Dedifferentiated amniotic fluid mesenchymal stem cell (primary cell): ENCODE results near the gene ZSWIM6.

ENCODE experiments used
- DNase-seq: peaks from one replicate; pipeline ENCODE4 v3.0.0-alpha.2; 2016; ENCODE audit errors: extremely low spot score

The ZSWIM6 gene

GRCh38 chr5:61332851-61333320, 828 bp downstream of the ZSWIM6 start:
- DNase-seq: no peak

DNA sequence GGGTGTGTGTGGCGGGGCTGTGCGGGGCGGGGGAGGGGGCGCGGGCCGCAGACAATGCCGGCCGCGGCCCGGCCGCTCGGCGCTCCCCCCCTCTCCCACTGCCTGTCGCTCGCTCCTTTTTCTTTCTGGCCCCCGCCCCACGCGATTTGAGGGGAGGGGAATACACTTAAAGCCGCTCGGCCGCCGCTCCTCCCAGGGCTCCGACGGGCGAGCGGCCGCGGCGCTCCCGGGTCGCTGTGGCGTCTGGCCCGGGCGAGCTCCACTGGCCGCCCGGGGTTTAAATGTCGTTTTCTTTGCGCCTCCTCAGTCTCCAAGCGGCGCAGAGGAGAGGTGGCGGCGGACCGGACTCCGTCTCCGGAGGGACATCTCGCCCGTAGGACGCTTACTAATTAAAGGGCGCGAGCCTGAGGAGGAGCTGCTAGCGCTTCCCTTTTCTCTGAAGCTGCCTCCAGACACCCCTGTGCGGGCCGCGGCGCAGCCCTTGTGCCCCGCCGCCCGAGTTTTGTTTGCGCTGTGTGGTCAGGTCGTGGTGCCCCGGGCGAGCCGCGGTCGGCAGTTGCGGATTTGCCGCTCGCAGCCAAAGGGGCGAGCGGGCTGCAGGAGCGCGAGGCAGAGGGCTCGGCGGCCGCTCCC, 1.4 kb downstream of the ZSWIM6 start:
- DNase-seq: no peak

DNA sequence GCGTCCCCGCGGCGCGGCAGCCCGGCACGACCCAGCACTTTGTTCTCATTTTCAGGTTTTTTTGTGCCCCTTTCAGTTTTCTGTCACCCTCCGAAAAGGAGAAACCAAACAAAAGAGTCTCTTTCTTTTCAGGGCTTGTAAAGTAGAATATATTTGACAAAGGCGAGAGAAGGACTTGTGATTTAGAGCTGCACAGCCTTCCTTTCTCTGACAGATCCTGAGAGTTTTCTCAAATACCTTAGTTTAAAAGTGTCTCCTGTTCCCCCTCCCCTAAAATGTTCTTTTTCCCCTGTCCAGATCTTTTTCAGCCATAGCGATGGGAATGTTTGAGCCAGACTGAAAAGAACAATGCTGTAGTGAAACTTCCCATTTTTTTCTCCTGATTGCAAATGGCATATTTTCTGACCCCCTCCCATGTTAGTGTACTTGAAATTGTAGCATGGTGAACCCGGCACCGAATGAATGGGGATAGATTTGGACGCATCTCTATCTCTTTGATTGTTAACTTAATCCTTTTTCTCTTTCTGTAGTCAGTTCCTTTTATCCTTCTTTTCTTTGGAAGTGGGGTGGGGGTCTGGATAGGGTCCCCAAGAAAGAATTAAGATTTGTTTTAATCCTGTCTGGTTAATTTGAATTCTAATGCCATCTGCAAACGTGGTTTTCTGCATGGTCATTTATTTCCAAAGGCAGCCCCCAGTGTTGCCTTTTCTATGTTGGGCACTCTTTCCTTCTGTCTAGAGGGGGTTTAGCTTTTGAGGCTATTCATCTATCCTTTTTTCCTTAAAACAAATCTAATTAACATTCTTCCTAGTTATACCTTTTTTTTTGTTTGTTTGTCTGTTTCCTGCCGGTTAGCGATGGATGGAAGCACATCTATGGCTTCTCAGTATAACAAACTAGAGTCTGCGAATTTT, 2.2 kb downstream of the ZSWIM6 start:
- DNase-seq: no peak

- DNase-seq: no peak
Measured at GRCh38 chr5:61334868-61335615, 3.0 kb downstream of the ZSWIM6 start.

DNA sequence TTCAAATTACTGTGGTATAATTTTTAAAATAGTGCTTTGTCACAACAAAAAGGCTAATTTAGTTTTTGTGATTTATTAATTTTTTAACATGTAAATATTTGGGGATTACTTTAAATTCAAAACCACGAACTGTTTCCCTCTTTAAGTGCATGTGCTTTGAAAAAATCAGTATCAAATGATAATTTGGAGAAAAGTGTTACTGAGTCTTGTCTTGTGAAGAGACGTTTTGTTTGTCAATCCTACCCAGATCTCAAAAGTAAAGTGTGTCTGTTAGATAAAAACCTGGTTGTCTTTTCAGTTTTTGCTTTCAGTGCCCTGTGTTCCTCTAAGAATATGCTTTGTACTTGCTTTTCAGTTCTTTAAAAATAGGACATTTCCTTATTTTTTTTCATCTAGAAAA, 7.7 kb downstream of the ZSWIM6 start:
- no peak for DNase-seq

DNA sequence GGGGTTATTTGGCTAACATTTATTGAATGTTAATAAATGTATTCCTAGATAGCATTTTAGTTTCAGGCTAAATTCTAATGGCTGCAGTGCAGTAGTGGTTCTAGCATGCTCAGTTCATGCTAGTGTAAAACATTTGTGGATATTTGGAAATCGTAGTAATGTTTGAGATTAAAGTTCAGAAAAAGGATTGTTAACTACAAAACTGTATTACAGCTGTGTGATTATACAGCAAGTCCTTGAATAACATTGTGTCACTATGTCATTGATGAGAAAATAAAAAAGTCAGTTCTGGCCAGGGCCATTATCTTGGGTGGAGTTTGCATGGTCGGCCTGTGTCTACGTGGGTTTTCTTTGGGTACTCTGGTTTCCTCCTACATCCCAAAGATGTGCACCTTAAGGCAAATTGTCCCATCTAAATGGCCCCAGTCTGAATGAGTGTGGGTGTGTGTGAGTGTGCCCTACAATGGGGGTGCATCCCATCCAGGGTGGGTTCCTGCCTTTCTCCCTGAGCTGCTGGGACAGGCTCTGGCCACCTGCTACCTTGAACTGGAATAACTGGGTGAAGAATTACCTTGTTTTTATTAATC, 8.8 kb downstream of the ZSWIM6 start:
- no peak for DNase-seq

DNA sequence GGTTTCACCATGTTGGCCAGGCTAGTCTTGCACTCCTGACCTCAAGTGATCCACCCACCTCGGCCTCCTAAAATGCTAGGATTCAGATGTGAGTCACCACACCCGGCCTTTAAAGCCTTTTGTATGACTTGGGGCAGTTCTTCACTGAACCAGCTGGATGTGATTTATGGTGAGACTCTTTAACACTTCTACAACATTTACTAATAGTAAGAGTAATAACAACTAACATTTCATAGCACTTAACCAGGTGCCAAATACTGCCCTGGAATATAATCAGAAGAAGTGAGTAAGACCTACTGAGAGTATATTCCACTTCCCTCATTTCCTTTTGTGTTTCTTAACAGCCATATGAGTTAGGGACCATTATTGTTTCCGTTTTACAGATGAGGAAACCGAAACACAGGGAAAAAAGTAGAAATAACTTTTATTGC, 10.0 kb downstream of the ZSWIM6 start:
- no peak for DNase-seq

DNA sequence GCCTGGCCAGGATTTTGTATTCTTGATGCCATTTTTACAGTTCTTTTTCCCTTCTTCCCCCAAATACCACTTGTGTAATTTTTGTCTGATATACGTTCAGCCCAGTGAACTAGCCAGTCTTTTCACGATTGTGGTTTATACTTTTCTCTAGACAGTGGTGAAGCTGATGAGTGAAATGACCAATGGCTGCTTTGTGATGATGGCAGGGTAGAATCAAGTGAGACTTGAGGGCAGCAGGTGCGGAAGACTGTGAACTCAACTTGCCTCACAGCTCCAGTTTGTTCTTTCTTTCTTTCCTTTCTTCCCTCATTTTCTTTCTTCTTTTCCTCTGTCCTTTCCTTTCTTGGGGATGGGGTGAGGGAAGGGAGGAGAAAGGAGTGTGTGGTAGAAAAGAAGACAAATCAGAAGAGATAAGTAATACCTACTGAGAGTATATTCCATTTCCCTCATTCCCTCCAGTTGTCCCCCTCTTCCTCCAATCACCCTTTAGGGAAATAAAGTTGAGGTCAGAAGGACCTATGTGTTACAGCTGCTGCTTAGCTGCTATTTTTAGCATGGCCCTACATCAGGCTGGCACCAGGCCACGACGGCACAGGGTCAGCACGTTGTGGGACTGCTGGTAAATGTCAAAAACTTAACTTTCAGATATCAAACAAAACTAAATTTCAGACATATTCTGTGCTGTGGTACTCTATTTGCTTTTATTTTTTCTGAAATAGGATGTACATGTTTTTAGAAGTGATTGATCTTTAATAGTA, 12.3 kb downstream of the ZSWIM6 start:
- no peak for DNase-seq

DNA sequence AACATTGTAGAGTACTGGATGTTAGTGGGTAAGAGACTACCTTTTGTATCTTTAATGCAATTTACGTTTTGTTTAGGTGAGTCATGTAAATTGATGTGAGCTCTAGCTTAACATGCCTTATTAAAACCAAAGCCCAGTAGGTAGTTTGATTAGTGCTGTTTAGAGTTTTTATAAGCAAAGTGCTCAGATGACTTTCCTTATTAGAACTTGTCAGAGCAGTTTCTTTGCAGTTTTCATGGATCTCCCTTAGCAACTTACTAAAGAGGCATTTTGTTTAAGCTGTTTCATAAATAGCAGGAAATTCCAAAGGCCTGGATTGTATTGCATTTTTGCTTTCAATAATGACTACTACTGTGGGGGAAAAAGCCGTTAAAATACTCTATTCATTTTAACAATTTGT, 14.5 kb downstream of the ZSWIM6 start:
- DNase-seq: no peak

- no peak for DNase-seq
Measured at GRCh38 chr5:61347080-61347479, 15.0 kb downstream of the ZSWIM6 start.

- DNase-seq: no peak
Measured at GRCh38 chr5:61348447-61348846, 16.4 kb downstream of the ZSWIM6 start.

GRCh38 chr5:61349935-61350334, 17.9 kb downstream of the ZSWIM6 start:
- DNase-seq: no peak

- no peak for DNase-seq
Measured at GRCh38 chr5:61350535-61350934, 18.5 kb downstream of the ZSWIM6 start.

- DNase-seq: no peak
Measured at GRCh38 chr5:61351733-61352132, 19.7 kb downstream of the ZSWIM6 start.

DNA sequence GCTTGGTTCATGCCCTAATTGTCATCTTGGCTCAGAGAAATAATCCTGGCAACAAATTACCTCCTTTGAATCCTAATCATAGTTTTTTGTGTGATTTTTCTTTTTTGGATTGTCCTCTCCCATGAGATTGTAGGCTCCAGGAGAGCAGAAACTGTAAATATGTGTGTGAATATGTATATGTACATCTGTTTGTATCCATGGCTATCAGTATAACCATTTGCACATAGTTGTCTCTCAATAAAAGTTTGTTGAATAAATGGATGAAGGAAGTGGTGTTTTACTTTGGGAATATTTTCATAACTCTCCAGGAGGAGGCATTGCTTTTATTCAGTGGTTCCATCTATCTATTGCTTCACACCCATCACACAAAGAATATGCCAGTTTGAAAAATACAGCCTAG, 20.1 kb downstream of the ZSWIM6 start:
- DNase-seq: no peak

DNA sequence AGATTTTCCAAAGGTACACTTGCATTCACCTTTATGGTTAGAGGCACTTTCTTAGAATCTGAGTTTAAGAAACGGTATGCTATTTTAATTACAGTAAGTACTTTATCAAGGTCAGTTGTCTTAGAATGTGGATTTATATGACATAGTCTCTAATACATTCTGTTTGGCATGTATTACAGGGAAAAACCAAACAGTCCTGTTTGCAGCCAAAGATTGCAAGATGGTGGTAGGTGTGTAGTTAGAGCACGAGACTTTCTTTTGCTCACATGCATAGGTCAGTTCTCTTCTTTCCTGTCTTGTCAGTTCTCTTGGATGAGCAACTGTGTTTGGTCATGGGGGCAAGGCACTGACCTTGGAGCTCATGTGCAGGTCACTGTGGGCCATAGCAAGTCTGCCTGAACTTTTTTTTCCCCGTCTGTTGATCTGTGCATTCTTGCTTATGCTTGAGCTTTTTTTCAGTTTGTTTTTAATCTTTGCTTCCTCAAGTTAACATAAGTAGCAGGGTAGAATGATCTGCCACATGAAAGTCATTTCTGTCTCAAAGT, 20.6 kb downstream of the ZSWIM6 start:
- DNase-seq: no peak

DNA sequence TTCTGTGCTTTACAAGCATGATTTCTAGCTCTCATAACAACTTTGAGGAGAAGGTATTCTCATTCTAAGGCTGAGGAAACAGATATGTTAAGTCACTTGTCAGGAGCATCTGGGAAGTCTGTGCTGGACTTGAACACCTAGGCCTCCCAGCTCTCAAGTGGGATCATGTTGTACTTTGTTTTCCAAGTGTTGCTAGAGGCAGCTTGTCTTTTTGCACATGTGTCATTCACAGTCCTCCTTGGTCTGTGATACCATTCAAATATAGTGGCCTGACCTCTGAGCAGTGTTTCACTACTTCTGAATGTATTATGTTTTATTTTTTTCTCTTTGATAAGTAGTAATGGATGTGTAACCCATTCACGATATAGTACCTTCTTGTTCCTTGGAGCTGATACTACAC, 21.2 kb downstream of the ZSWIM6 start:
- no peak for DNase-seq

- no peak for DNase-seq
Measured at GRCh38 chr5:61354199-61354598, 22.1 kb downstream of the ZSWIM6 start.

DNA sequence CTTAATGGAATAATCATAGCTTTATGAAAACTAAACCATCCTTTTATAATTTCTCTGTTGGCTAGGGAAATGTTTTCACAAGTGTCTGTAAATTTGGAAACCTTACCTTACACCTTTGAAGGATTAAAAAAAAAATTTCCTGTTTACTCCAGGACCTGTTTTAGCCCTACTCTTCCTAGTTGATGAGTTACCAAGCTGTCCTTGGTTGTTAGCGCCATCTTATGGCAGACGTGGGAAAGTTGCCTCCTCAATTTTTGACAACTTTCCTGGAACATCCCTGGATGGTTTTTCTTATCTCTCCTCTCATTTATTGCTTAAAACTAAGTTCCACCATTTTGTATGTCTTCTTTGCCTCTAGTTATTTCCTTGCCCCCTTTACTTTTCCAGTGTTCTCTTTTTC, 25.7 kb downstream of the ZSWIM6 start:
- DNase-seq: no peak

- no peak for DNase-seq
Measured at GRCh38 chr5:61362796-61363368, 30.8 kb downstream of the ZSWIM6 start.
